Endodermal cell (in vitro differentiated cells): ENCODE data around the gene NREP. TPM values are rescaled to one million over a fixed set of nuclear protein-coding genes. Genes with fewer than 3 reads are reported as not detected.

Experiments used
- DNase-seq: peaks from one replicate; pipeline ENCODE4 v3.0.0-alpha.2; 2017
- H3K27ac ChIP-seq: 2 replicates; pipeline ENCODE4 v1.5.1; 2013; ENCODE audit warnings: mild to moderate bottlenecking, low read depth, low read length, moderate library complexity
- H3K27me3 ChIP-seq: 2 replicates; pipeline ENCODE4 v1.6.1; 2013; ENCODE audit warnings: mild to moderate bottlenecking, low read length, moderate library complexity; ENCODE audit not compliant: insufficient read depth, control insufficient read depth, poor library complexity, severe bottlenecking
- H3K36me3 ChIP-seq: 2 replicates; pipeline ENCODE4 v1.7.0; 2013; ENCODE audit warnings: mild to moderate bottlenecking, low read length, moderate library complexity; ENCODE audit not compliant: control insufficient read depth, insufficient read depth
- H3K4me1 ChIP-seq: one replicate; pipeline ENCODE4 v1.7.0; 2013; ENCODE audit warnings: low read length; ENCODE audit not compliant: control insufficient read depth, insufficient read depth
- H3K4me3 ChIP-seq: 2 replicates; pipeline ENCODE4 v1.5.1; 2013; ENCODE audit warnings: mild to moderate bottlenecking, low read length, moderate library complexity
- H3K9ac ChIP-seq: 2 replicates; pipeline ENCODE4 v1.6.1; 2013; ENCODE audit warnings: mild to moderate bottlenecking, low read length, moderate library complexity; ENCODE audit not compliant: poor library complexity, severe bottlenecking; ENCODE audit errors: extremely low read depth
- H3K9me3 ChIP-seq: 2 replicates; pipeline ENCODE4 v1.6.1; 2013; ENCODE audit warnings: mild to moderate bottlenecking, low read length, moderate library complexity; ENCODE audit not compliant: control insufficient read depth
- H3K27ac Mint-ChIP-seq: 2 replicates; pipeline ENCODE4 v1.8.0; 2020; ENCODE audit warnings: mixed read lengths
- H3K27me3 Mint-ChIP-seq: 2 replicates; pipeline ENCODE4 v1.8.0; 2021; ENCODE audit warnings: mild to moderate bottlenecking, mixed read lengths; ENCODE audit not compliant: insufficient read depth
- H3K36me3 Mint-ChIP-seq: 2 replicates; pipeline ENCODE4 v1.8.0; 2020; ENCODE audit warnings: low read depth, mixed read lengths
- H3K4me1 Mint-ChIP-seq: 2 replicates; pipeline ENCODE4 v1.8.0; 2020; ENCODE audit warnings: mixed read lengths
- H3K4me3 Mint-ChIP-seq: 2 replicates; pipeline ENCODE4 v1.8.0; 2020; ENCODE audit warnings: mild to moderate bottlenecking, moderate library complexity, mixed read lengths
- H3K9me3 Mint-ChIP-seq: 2 replicates; pipeline ENCODE4 v1.8.0; 2020; ENCODE audit warnings: mild to moderate bottlenecking, mixed read lengths
- WGBS, 2 experiments: methylation state at CpG; one replicate each; pipeline versions ENCODE4 v1.1.5 to v1.1.7; 2013; ENCODE audit warnings: missing lambda C conversion rate in 2 of 2, mixed read lengths in 1 of 2; ENCODE audit not compliant: insufficient coverage in 1 of 2, insufficient read length in 1 of 2; 5-methylcytosine and 5-hydroxymethylcytosine counted together
- total RNA-seq, 2 donors: library from RNA; stranded (reverse); fragmentation: NEBNext Ultra II Directional in 1 of 2; extraction: Animal tissue kit (Norgen Biotek cat#: 25700) in 1 of 2; gene quantifications; 2 replicates in 1 of 2; 3 replicates in 1 of 2; pipeline ENCODE4 v1.2.1, GENCODE V29; 2021
- TF ChIP-seq, protein P1 (sequence below): fragments of 200-600 bp; sonication (generic); conservative IDR thresholded peaks from 2 replicates; pipeline ENCODE4 v1.5.0; 2021; ENCODE audit warnings: antibody characterized with exemption, mild to moderate bottlenecking

Gene NREP
- total RNA-seq, 2 donors from 2014 or later = 212 to 238 TPM

DNA sequence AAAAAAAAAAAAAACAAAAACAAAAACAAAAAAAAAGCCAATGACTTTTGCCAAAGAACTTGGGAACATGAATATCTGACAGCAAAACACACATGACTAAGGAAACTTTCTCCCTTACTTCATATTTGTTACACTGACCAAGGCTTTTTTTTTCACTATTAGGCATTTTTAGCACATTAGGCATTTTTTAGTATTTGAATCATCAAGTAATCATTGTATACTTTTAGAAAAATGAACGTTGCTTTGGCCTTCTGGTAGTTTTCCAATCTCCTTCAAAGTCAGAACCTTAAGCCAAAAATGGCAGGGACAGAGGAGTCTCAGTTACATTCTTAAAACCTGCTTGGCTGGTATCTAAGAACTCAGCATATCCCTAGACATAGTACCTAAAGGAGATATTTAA lies 19.3 kb downstream of the NREP start:
- H3K27ac ChIP-seq = no peak overlapping the region
- no peak overlapping the region for H3K9ac ChIP-seq
- H3K9me3 ChIP-seq = no peaks in the 10 kb centered on the region
- H3K4me1 ChIP-seq = peaks cover 2% of the 10 kb centered on the region
- WGBS, 2 experiments = 82 to 100% methylated on average over 1 of the region's 1 CpG
- H3K36me3 Mint-ChIP-seq = peaks cover 41% of the 10 kb centered on the region
- TF ChIP-seq, protein P1, sequence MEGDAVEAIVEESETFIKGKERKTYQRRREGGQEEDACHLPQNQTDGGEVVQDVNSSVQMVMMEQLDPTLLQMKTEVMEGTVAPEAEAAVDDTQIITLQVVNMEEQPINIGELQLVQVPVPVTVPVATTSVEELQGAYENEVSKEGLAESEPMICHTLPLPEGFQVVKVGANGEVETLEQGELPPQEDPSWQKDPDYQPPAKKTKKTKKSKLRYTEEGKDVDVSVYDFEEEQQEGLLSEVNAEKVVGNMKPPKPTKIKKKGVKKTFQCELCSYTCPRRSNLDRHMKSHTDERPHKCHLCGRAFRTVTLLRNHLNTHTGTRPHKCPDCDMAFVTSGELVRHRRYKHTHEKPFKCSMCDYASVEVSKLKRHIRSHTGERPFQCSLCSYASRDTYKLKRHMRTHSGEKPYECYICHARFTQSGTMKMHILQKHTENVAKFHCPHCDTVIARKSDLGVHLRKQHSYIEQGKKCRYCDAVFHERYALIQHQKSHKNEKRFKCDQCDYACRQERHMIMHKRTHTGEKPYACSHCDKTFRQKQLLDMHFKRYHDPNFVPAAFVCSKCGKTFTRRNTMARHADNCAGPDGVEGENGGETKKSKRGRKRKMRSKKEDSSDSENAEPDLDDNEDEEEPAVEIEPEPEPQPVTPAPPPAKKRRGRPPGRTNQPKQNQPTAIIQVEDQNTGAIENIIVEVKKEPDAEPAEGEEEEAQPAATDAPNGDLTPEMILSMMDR = no peak
- H3K27ac Mint-ChIP-seq = no peak overlapping the region
- no peaks in the 10 kb centered on the region for H3K27me3 Mint-ChIP-seq
- no peak overlapping the region for H3K4me3 Mint-ChIP-seq
- H3K36me3 ChIP-seq = peaks cover 53% of the 10 kb centered on the region
- no peak for DNase-seq
- H3K9me3 Mint-ChIP-seq = no peaks in the 10 kb centered on the region
- peaks cover 28% of the 10 kb centered on the region for H3K4me1 Mint-ChIP-seq
- no peak overlapping the region for H3K4me3 ChIP-seq
- H3K27me3 ChIP-seq = no peaks in the 10 kb centered on the region

DNA sequence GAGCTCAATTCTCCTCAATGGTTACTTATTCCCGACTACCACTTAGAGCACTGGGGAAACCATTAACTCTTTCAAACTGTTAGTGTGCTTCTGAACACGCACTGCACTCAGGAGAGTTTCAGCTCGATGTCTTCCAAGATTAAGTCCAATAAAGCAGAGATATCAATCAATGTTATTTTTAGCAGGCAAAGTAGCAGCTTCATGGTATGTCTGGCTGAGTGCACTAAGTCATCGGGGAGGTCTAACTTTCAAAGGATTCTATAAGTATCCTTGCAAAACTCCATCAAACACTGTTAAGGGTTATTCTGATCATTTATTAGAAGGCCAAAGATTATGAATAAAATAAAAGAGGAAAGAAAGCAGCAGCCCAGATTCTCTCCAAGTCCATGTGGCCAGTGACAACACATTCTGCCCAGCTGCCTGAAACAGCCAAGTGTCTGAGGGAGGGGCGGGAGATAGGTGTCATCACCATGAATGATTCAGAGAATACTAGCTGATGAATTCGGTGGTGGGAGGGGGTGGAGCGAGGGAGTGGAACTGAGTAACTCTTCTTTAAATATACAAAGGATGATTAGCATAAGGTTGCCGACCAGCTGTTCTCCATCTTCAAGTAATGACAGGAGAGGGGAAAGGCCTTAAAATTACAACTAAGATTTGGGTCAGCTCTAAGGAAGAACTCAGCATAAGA lies 21.3 kb downstream of the NREP start:
- peaks cover 2% of the 10 kb centered on the region for H3K4me1 ChIP-seq
- peak overlapping the region; percentile 14 for H3K27ac ChIP-seq
- peaks cover 54% of the 10 kb centered on the region for H3K36me3 Mint-ChIP-seq
- DNase-seq = peak; percentile 71
- no peaks in the 10 kb centered on the region for H3K9me3 Mint-ChIP-seq
- H3K4me1 Mint-ChIP-seq = peaks cover 28% of the 10 kb centered on the region
- H3K27ac Mint-ChIP-seq = no peak overlapping the region
- no peaks in the 10 kb centered on the region for H3K27me3 ChIP-seq
- H3K4me3 ChIP-seq = peak overlapping the region; percentile 16
- H3K4me3 Mint-ChIP-seq = no peak overlapping the region
- H3K9ac ChIP-seq = no peak overlapping the region
- H3K9me3 ChIP-seq = no peaks in the 10 kb centered on the region
- H3K36me3 ChIP-seq = peaks cover 67% of the 10 kb centered on the region
- no peaks in the 10 kb centered on the region for H3K27me3 Mint-ChIP-seq
- WGBS, 2 experiments = 82 to 100% methylated on average over 2 to 8 of the region's 8 CpGs
- TF ChIP-seq, protein P1 = no peak

DNA sequence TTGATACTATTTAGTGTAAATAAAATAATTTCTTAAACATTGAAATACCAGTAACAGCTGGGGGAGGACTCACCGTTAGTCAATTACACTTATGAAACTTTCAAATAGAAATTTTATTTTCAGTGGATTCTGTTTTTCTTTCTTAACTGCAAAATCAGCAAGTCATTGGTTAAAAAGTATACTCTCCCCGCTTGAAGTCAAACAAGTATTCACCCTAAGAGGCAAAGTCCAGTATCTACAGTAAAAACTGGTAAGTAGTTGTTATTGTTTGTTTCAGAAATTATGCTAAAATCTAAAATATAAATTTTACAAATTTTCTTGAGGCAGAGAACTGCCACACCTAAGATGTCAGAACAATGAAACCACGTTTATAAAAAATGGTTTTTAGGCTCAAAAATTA lies 22.4 kb downstream of the NREP start:
- Histone ChIP-seq H3K9ac (no peak overlapping the region), H3K4me3 (no peak overlapping the region), H3K4me1 (peaks cover 2% of the 10 kb centered on the region), H3K36me3 (peaks cover 76% of the 10 kb centered on the region), H3K27me3 (no peaks in the 10 kb centered on the region), H3K27ac (no peak overlapping the region), H3K9me3 (no peaks in the 10 kb centered on the region)
- peaks cover 65% of the 10 kb centered on the region for H3K36me3 Mint-ChIP-seq
- TF ChIP-seq, protein P1 = no peak
- no peak overlapping the region for H3K27ac Mint-ChIP-seq
- no peak for DNase-seq
- H3K9me3 Mint-ChIP-seq = no peaks in the 10 kb centered on the region
- no peaks in the 10 kb centered on the region for H3K27me3 Mint-ChIP-seq
- H3K4me3 Mint-ChIP-seq = no peak overlapping the region
- H3K4me1 Mint-ChIP-seq = peaks cover 28% of the 10 kb centered on the region
- WGBS, 2 experiments = 96% methylated on average over 3 of the region's 3 CpGs; no CpG with 5 or more reads in 1 of the 2 experiments
